AG08396 (cell line): Measurements from ENCODE around the gene UPK3BL1.
"Not testable (repeated sequence)": the region's sequence is repeated elsewhere in the genome, so short reads cannot be mapped to it uniquely, and the experiment has no call there.

Experiments
- DNase-seq: peaks from one replicate; pipeline ENCODE4 v3.0.0; 2012; ENCODE audit warnings: low spot score, mixed read lengths

Gene UPK3BL1

GRCh38 chr7:102627271-102627904, 15.2 kb downstream of the UPK3BL1 start:
- not testable (repeated sequence) for DNase-seq

DNA sequence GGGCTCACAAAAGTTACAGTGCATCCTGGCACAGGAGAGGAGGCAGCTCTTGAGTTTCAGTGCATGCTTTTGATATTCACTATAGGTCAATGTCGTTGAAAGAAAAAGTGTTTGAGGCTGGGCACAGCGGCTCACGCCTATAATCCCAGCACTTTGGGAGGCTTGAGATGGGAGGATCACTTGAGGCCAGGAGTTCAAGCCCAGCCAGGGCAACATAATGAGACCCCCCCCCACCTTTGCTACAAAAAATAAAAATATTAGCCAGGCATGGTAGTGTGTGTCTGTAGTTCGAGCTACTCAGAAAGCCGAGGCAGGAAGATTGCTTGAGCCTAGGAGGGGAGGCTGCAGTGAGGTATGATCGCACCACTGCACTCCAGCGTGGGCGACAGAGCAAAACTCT, 24.5 kb downstream of the UPK3BL1 start:
- not testable (repeated sequence) for DNase-seq

DNA sequence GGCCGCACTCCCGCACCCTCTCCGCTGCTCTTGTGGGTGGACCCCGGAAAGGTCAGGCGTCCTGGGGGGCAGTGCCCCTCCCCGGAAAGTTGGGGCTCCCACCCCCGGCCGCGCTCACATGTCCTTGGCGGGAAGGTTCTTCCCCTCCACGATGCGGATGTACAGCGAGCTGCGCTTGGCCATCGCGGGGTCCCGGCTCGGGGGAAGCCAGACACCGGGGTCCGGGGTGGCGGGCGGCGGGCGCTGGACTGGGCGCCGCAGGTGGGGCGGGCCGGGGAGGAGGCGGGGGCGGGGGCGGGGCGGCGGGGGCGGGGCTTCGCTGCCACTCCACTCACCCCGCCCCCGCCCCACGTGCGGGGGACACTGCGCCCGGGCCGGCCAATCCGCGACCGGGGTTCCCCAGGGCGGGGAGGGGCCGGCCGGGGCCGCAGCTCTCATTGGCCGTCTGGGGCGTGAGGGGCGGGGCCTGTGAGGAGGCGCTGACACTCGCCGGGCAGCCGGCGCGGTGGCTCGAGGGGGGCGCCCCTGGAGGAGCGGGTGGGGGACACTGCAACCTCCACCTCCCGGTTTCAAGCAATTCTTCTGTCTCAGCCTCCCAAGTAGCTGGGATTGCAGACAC, 26.0 kb downstream of the UPK3BL1 start, which contains the start of gene RASA4:
Gene RASA4, minus strand, starts transcription at position 250 of the 619 bp plus-strand sequence. Its CDS starts 67 bp downstream, at position 183.
- not testable (repeated sequence) for DNase-seq

GRCh38 chr7:102615930-102616329, 26.7 kb downstream of the UPK3BL1 start:
- DNase-seq = not testable (repeated sequence)

DNA sequence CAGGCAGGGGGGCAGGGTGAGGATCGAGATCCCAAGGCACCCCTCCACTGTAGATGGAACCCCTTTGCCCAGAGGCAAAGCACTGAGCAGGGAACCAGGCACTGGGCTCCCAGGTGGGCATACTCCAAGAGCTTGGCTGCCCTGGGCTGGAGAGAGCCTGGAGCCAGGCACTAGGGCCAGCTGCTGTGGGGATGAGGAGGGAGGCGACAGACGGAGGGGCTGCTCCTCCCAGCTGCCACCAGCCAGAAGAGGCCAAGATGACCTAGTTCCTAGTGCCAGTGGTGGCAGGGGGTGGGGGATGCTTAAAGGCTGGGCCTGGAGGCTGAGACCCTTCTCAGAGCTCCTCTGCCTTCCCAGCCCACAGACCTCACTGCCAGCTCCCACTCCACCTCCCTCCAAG, 27.7 kb downstream of the UPK3BL1 start:
- DNase-seq = not testable (repeated sequence)

DNA sequence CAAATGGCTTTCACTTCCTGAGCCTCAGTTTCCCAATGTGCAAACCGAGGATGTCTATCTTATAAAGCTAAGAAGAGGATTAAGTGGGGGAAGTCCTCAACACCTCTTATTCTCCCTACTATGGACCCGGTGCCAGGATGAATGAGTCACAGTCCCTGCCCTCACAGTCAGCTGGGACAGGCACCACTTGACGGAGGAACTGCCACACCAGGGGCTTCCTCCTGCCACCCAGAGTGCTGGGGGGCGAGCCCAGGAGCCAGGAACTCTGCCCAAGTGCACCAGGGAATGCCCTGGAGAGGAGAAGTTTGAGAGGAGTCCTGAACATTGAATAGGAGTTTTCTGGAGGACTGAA, 28.3 kb downstream of the UPK3BL1 start:
- not testable (repeated sequence) for DNase-seq

- not testable (repeated sequence) for DNase-seq
These were observed 28.8 kb downstream of the UPK3BL1 start for GRCh38 chr7:102613575-102614345.

DNA sequence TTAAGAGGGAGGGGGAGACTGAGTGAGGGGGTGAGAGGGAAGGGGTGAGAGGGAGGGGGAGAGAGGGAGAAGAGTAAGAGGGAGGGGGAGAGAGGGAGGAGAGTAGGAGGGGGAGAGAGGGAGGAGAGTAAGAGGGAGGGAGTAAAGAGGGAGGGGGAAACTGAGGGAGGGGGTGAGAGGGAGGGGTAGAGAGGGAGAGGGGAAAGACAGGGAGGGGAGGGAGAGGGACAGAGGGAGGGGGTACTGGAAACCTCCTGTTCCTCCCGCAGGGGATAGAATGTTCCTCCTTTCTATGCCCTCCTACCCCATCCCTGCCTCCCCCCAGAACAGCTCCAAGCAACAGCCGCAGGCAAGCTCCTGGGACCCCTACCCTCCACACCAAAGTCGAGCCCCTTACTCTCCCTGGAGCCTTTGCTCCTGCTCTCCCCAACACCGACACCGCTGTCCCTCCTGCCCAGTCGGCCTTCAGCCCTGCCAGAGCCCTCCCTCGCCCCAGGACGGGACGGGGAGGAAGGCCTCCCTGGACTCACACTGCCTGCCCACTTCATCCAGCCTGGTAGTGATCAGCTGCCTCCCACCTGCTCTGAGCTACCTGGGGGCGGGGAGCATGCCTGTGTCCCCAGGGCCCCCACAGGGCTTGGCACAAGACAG, 30.8 kb downstream of the UPK3BL1 start:
- DNase-seq = not testable (repeated sequence)

GRCh38 chr7:102611013-102611674, 31.4 kb downstream of the UPK3BL1 start:
- DNase-seq = not testable (repeated sequence)

DNA sequence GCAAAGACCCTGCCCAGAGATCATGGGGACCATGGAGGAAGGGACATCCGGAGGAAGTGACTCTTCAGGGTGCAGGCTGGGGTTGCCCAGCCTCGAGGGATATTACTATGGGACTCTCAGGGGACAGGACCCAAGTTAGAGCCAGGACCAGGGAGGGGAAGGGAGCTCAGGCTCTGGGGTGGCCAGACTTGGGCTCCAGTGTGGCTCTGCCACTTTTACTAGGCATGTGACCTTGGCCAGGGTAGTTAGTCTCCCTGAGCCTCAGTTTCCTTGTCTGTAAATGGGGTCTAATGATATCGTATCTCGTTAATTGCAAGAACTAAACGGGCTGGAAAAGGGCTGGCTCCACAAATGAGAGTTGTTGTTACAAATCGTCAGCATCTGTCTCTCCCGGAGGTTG, 32.1 kb downstream of the UPK3BL1 start:
- not testable (repeated sequence) for DNase-seq

GRCh38 chr7:102609734-102610133, 32.9 kb downstream of the UPK3BL1 start:
- DNase-seq = not testable (repeated sequence)

DNA sequence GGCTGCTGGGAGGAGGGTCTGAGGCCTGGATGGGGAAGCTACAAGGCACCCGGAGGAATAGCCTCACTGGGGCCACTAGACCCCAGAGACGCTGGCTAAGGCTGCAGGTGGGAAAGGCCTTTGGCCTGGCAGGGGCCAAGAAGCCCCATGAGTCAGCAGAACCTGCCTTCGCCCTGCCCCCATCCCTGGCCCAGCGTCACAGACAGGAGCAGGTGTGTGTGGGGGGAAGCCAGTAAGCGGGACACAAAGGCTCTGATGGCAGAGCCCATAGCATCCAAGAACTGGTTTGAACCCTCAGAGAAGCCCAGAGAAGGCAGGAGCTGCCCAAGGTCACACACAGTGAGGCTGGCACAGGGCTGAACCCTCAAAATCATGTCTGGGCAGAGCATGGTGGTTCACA, 35.7 kb downstream of the UPK3BL1 start:
- not testable (repeated sequence) for DNase-seq

GRCh38 chr7:102604431-102605145, 38.0 kb downstream of the UPK3BL1 start:
- not testable (repeated sequence) for DNase-seq

DNA sequence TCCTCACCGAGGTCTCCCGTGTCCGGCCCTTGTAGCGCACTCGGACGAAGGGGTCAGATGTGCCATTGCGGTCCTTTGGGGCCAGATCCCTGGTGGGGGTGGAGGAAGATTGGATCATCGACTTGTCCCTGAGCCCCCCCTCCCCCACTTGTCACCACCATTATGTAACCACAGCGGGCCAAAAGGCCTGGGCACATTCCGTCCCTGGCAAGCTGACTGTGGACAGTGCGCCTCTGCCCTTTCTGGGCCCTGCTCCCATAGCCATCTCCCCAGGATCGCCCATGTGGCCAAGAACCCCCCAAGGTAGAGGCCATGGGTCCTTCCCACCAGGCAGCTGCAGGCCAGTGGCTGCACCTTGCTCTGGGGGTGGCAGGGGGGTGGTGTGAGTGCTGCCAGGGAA, 40.3 kb downstream of the UPK3BL1 start:
- not testable (repeated sequence) for DNase-seq

DNA sequence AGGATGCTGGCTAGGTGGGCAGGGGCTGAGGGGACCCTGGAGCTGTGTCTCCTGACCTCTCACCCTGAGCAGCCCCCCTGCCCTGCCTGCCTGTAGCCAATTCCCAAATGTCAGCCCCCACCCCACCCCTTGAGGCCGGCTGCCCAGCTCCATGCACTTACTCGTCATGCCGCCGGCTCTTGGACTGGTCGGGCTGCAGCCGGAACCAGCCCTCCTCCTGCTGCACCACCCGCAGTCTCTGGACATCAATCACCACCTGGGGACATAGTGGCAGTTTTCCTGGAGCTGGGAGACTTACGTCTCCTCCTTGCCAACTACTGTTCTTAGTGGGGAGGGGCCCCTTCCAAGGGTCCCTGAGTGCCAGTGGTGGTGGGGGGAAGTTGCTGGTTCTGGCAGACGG, 42.9 kb downstream of the UPK3BL1 start:
- not testable (repeated sequence) for DNase-seq

GRCh38 chr7:102596036-102596435, 46.6 kb downstream of the UPK3BL1 start:
- not testable (repeated sequence) for DNase-seq

DNA sequence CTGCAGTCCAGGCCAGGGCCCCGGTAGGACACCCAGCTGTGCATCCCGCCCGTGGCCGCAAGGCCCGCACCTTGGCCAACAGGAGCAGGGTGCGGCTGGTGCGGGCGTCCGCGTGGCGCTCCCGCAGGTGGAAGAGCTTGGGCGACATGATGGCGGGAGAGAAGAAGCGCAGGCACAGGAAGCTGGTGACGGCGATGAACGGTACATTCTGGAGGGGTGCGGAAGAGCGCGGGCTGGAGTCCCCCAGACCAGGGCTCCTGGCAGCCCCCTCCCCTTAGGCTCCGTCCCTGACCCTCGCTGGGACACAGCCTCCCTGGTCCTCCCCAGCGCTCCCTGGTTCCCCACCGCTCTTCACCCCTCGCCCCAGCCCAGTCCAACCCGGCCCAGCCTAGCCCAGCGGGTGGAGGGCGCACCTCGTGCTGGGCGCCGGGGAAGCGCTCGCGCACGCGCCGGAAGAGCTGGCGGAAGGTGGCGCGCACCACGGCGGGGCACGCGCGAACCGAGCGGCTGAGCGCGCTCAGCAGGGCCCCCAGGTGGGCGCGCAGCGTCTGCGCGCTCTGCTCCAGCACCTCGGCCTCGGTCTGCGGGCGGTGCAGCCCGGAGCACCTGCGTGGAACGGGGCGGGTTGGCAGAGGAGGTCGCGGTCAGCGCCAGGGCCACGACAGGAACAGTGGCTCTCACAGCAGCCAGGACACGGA, 48.8 kb downstream of the UPK3BL1 start:
- DNase-seq = not testable (repeated sequence)

- DNase-seq = not testable (repeated sequence)
These were observed 50.0 kb downstream of the UPK3BL1 start for GRCh38 chr7:102592477-102593019.

GRCh38 chr7:102589857-102590256, 52.7 kb downstream of the UPK3BL1 start:
- not testable (repeated sequence) for DNase-seq
